Globus pallidus (tissue), 1 donor: ENCODE measurements around the gene NLRP7.
"Not testable (repeated sequence)": the region's sequence is repeated elsewhere in the genome, so short reads cannot be mapped to it uniquely, and the experiment has no call there.

Experiments used
- DNase-seq: peaks from one replicate; pipeline ENCODE4 v3.0.0-alpha.2; 2015; ENCODE audit warnings: low spot score

Gene NLRP7

GRCh38 chr19:54947381-54947780, at the start of gene NLRP7:
TSS of gene NLRP7 (minus strand) at chr19:54947530.
- DNase-seq = no peak

DNA sequence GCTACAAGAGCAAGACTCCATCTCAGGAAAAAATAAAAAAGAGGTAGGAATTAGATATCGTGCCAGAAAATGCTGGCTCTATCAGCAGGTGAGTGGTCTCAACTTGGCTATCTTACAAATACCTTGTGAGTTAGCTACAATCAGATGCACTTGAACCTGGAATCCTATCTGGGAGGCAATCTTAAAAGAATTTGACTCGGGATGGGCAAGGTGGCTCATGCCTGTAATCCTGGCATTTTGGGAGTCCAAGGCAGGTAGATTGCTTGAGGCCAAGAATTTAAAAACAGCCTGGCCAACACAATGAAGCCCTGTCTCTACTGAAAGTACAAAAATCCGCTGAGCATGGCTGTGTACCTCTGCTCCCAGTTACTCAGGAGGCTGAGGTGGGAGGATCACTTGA, 48.2 kb upstream of the NLRP7 start:
- DNase-seq = no peak

DNA sequence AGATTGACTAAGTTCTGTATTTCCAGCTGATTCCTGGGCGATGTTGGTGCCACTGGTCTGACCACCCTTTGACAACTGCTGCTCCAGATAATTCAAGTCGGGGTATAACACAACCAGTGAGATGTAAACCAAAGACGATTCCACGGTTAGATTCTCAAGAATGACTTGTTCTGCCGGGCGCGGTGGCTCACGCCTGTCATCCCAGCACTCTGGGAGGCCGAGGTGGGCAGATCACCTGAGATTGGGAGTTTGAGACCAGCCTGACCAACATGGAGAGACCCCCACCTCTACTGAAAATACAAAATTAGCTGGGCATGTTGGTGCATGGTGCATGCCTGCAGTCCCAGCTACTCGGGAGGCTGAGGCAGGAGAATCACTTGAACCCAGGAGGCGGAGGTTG, 42.2 kb upstream of the NLRP7 start:
- DNase-seq = not testable (repeated sequence)

DNA sequence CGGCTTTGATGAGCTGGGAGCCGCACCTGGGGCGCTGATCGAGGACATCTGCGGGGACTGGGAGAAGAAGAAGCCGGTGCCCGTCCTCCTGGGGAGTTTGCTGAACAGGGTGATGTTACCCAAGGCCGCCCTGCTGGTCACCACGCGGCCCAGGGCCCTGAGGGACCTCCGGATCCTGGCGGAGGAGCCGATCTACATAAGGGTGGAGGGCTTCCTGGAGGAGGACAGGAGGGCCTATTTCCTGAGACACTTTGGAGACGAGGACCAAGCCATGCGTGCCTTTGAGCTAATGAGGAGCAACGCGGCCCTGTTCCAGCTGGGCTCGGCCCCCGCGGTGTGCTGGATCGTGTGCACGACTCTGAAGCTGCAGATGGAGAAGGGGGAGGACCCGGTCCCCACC, 35.2 kb upstream of the NLRP7 start:
- DNase-seq = not testable (repeated sequence)

- DNase-seq = not testable (repeated sequence)
These were observed 26.1 kb upstream of the NLRP7 start for GRCh38 chr19:54973229-54974090.

- DNase-seq = not testable (repeated sequence)
These were observed 24.1 kb upstream of the NLRP7 start for GRCh38 chr19:54971446-54971845.

DNA sequence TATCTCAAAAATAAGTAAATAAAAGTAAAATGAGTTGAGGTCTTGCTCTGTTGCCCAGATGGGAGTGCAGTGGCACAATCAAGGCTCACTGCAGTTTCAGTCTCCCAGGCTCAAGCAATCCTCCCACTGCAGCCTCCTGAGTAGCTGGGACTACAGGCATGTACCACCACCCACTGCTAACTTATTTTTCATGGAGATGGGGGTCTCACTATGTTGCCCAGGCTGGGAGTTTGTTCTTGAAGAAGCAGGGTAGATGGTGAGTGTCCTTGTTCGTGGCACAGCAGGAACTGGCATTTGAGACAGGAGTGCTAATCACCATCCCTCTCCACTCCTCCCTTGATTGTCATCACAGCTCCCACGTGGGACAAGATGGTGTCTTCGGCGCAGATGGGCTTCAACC, 22.3 kb upstream of the NLRP7 start:
- DNase-seq = no peak

DNA sequence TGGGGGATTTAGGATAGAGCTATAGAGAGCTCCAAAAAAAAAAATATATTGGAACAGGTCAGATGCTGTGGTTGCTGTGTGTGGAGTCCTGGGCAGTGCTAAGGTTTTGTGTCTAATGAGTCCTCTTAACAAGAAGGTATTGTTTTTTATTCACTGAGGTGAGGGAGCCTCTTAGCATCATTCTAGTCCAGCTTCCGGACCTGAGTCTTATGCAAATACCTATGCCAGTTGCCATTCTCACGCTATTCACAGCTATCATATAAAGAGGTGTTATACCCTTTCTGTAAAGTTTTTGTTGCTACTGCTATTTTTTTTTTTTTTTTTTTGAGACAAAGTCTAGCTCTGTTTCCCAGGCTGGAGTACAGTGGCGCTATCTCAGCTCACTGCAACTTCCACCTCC, 20.3 kb upstream of the NLRP7 start:
- no peak for DNase-seq

DNA sequence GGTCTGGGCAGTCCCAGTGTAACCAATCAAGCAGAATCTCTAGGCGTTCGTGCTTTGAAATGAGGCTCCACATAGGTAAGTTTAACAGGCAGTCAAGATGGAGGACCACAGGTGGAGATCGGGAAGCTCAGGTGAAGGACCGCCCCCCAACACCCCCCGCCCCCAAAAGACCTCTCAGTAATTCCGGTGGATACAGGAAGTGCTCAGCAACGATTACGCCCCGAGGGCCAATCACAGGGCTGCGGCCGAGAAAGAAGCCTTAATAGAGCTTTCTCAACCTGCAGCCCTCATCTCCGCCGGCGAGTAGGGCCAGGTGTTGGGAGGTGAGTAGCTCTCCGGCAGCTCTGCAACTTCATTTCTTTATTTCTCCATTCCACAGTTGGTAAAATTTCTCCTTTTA, 17.7 kb upstream of the NLRP7 start:
- DNase-seq = not testable (repeated sequence)

DNA sequence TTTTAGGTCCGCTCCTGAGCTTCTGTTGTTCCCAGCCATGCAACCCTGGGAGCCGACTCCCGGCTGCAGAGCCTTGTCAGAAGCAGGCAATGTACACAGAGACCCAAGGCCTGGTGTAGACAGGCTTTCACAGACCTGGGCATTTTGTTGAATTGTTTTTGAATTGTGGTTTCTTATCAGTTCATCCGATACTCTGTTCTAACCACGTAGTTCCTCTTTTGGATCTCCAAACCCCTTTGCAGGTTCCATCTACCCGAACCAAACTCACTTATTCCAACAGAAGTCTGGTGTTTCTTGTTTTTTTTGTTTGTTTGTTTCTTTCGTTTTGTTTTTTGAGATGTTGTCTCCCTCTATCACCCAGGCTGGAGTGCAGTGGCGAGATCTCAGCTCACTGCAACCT, 12.5 kb upstream of the NLRP7 start:
- no peak for DNase-seq

DNA sequence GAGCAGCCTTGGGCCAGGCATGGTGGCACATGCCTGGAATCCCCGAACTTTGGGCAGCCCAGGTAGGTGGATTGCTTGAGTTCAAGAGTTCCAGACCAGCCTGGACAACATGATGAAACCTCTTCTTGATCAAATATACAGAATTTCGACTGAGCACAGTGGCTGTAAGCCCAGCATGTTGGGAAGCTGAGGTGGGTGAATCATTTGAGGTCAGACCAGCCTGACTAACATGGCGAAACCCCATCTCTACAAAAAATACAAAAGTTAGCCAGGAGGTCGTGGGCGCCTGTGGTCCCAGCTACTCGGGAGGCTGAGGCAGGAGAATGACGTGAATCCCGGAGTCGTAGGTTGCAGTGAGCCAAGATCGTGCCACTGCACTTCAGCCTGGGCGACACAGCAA, 8.0 kb upstream of the NLRP7 start:
- no peak for DNase-seq

- DNase-seq = not testable (repeated sequence)
These were observed 6.0 kb upstream of the NLRP7 start for GRCh38 chr19:54953345-54953713.

GRCh38 chr19:54952591-54953344, 5.4 kb upstream of the NLRP7 start:
- DNase-seq = peak; percentile 3

GRCh38 chr19:54950580-54950979, 3.2 kb upstream of the NLRP7 start:
- not testable (repeated sequence) for DNase-seq

- DNase-seq = no peak
These were observed 2.1 kb upstream of the NLRP7 start for GRCh38 chr19:54949412-54949811.

DNA sequence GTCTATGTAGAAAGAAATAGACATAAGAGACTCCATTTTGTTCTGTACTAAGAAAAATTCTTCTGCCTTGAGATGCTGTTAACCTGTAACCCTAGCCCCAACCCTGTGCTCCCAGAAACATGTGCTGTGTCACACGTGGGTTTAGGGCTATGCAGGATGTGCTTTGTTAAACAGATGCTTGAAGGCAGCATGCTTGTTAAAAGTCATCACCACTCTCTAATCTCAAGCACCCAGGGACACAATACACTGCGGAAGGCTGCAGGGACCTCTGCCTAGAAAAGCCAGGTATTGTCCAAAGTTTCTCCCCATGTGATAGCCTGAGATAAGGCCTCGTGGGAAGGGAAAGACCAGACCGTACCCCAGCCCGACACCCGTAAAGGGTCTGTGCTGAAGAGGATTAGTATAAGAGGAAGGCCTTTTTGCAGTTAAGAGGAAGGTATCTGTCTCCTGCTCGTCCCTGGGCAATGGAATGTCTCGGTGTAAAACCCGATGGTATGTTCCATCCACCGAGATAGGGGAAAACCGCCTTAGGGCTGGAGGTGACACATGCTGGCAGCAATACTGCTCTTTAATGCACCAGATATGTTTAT, 3.5 kb downstream of the NLRP7 start:
- not testable (repeated sequence) for DNase-seq

DNA sequence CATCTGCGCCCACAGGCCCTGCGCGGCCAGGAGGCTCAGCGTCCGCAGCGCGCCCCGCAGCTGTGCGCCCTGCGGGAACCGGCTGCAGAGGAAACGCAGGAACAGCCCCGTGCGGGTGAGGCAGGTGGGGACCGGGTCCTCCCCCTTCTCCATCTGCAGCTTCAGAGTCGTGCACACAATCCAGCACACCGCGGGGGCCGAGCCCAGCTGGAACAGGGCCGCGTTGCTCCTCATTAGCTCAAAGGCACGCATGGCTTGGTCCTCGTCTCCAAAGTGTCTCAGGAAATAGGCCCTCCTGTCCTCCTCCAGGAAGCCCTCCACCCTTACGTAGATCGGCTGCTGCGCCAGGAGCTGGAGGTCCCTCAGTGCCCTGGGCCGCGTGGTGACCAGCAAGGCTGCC, 7.8 kb downstream of the NLRP7 start:
- DNase-seq = not testable (repeated sequence)

- no peak for DNase-seq
These were observed 8.4 kb downstream of the NLRP7 start for GRCh38 chr19:54938906-54939305.

DNA sequence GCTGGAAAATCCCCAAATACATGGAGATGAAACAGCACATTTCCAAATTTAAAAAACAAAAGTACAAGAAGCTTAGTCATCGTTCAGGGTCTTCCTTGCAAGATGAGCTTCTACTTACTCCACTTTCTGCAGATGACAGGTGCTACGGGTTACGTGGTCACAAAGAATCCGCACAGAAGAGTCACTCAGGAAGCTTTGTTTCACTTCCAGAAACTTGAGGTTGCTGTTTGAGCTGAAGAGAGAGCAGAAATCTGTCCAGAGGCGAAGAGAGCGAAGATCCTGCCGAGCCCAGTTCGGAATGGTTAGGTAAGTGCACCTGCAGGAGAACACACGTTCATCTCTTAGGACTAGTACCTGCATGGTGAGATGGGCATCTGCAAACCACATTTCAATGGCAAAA, 9.4 kb downstream of the NLRP7 start:
- DNase-seq = no peak

GRCh38 chr19:54928299-54928698, 19.0 kb downstream of the NLRP7 start:
- DNase-seq = no peak

DNA sequence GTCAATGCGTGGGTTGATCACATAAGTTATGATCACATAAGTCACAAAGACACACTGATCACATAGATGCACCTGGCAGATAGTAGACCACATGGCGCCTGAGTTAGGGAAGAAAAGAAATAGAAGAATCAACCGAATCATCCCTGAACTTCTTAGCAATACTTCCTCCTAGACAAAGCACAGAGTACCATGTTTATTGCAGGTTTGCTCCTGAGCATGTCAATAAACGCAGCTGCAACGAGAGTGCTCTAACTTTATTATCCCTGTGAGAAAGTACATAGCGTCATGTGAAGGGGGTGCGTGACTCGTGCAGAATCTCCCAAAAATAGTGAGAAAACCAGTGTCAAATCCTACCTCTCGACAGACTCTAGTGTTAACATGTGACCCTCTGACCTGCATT, 24.1 kb downstream of the NLRP7 start:
- no peak for DNase-seq

DNA sequence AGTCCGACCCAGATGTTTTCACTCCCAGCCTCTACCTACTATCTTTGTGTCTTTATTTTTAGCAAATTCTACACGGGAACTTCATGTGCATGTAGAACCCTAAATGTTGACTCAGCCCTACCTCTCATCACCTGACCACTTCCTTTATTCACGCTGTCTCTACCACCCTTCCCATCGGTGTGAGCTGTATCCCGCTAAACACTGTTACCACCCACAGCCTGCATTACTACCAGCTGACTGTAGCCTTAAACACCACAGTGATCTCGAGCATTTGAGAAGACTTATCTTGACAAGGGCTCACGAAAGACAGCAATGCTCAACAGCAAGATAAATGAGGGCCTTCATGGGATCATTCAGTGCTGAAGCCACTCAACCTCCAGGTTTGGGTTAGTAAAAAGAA, 26.2 kb downstream of the NLRP7 start:
- no peak for DNase-seq
